A673 (cell line): ENCODE results near the gene ABCC9. TPM values are rescaled to one million over a fixed set of nuclear protein-coding genes. Genes with fewer than 3 reads are reported as not detected.

ENCODE experiments used
- BruUV-seq: library from RNA; stranded (reverse); fragments of 400-500 nt; replicated peaks from 2 replicates; lab custom pipeline; 2021; lab: Mats Ljungman, UMichigan
- CTCF ChIA-PET: fragments of 300-600 bp; sonication (Branson Sonifier 250); formaldehyde crosslinking; loops from one replicate; lab custom pipeline; 2022; ENCODE audit warnings: antibody characterized with exemption; lab: Charles Lee
- POLR2A ChIA-PET: fragments of 300-600 bp; sonication (Branson Sonifier 250); formaldehyde crosslinking; loops from one replicate; lab custom pipeline; 2022; ENCODE audit warnings: antibody characterized with exemption; ENCODE audit not compliant: low non-redundant PET; lab: Charles Lee
- DNase-seq: peaks from one replicate; pipeline ENCODE4 v3.0.0-alpha.2; 2015; ENCODE audit warnings: low spot score
- H3K27ac ChIP-seq: fragments of 200-600 bp; sonication (generic); 2 replicates; pipeline ENCODE4 v1.5.1; 2016; ENCODE audit warnings: mixed run types, low read depth, mild to moderate bottlenecking, mixed read lengths, antibody characterized with exemption, low read length; ENCODE audit not compliant: poor library complexity, severe bottlenecking
- H3K27me3 ChIP-seq: fragments of 200-600 bp; sonication (generic); replicated peaks from 2 replicates; pipeline ENCODE4 v1.6.1; 2017; ENCODE audit warnings: mixed run types, low read depth, mild to moderate bottlenecking, mixed read lengths, antibody characterized with exemption, low read length; ENCODE audit not compliant: insufficient read depth, poor library complexity
- H3K36me3 ChIP-seq: fragments of 200-600 bp; sonication (generic); 2 replicates; pipeline ENCODE4 v1.6.1; 2016; ENCODE audit warnings: mixed run types, mild to moderate bottlenecking, mixed read lengths, antibody characterized with exemption, low read length; ENCODE audit not compliant: insufficient read depth, poor library complexity, severe bottlenecking
- H3K4me1 ChIP-seq: fragments of 200-600 bp; sonication (generic); 2 replicates; pipeline ENCODE4 v1.6.1; 2017; ENCODE audit warnings: mixed run types, mild to moderate bottlenecking, mixed read lengths, antibody characterized with exemption, low read length; ENCODE audit not compliant: insufficient read depth, poor library complexity, severe bottlenecking
- H3K4me3 ChIP-seq: fragments of 200-600 bp; sonication (generic); 2 replicates; pipeline ENCODE4 v1.5.1; 2016; ENCODE audit warnings: low read depth, mixed run types, mild to moderate bottlenecking, mixed read lengths, low read length; ENCODE audit not compliant: poor library complexity, severe bottlenecking
- H3K9me3 ChIP-seq: fragments of 200-600 bp; sonication (generic); 2 replicates; pipeline ENCODE4 v1.6.1; 2016; ENCODE audit warnings: mixed run types, low read depth, mild to moderate bottlenecking, mixed read lengths, antibody characterized with exemption, low read length; ENCODE audit not compliant: poor library complexity, severe bottlenecking
- EZH2 ChIP-seq: fragments of 200-600 bp; sonication (generic); IDR thresholded peaks from 2 replicates; pipeline ENCODE4 v1.6.1; 2017; ENCODE audit warnings: borderline replicate concordance, low read depth, mild to moderate bottlenecking, mixed read lengths, antibody characterized with exemption, low read length; ENCODE audit not compliant: poor library complexity, severe bottlenecking
- intact Hi-C: fragments of 100-400 bp; cut with micrococcal nuclease; formaldehyde crosslinking; loops from one replicate; pipeline ENCODE4 v1.10.0; 2022; ENCODE audit not compliant: unreplicated experiment
- total RNA-seq: library from RNA; stranded (reverse); gene quantifications from 2 replicates; pipeline ENCODE4 v1.2.3, GENCODE V29; 2021
- TF ChIP-seq, protein P1 (sequence below): fragments of 300-800, 200-600 bp; sonication (generic); conservative IDR thresholded peaks from 2 replicates; pipeline ENCODE4 v1.5.1; 2017; ENCODE audit warnings: low read depth, mild to moderate bottlenecking, antibody characterized with exemption, low read length, moderate library complexity, mixed read lengths

The ABCC9 gene
- total RNA-seq, 1 experiment from 2014 or later = not detected

DNA sequence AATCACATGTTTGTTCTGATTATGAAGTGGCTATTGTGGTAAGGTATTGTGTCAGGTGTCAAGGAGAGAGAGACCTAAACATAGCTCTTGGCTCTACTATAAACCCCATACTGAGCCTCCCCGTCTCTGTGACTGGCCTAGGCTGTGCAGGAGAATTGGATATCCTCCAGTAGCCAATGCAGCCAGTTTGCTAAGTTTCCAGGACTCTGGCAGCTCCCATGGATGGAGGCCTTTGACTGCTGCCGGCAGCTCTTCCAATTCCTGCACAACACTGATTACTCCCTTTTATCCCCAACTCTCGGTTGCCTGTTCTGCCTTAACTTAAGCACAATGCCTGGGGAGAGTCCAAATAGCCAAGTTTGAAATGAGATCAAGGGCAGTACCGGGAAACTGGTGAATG lies 59.3 kb downstream of the ABCC9 start:
- peaks cover 16% of the 10 kb centered on the region for H3K27me3 ChIP-seq
- TF ChIP-seq EZH2 = no peak
- TF ChIP-seq, protein P1, sequence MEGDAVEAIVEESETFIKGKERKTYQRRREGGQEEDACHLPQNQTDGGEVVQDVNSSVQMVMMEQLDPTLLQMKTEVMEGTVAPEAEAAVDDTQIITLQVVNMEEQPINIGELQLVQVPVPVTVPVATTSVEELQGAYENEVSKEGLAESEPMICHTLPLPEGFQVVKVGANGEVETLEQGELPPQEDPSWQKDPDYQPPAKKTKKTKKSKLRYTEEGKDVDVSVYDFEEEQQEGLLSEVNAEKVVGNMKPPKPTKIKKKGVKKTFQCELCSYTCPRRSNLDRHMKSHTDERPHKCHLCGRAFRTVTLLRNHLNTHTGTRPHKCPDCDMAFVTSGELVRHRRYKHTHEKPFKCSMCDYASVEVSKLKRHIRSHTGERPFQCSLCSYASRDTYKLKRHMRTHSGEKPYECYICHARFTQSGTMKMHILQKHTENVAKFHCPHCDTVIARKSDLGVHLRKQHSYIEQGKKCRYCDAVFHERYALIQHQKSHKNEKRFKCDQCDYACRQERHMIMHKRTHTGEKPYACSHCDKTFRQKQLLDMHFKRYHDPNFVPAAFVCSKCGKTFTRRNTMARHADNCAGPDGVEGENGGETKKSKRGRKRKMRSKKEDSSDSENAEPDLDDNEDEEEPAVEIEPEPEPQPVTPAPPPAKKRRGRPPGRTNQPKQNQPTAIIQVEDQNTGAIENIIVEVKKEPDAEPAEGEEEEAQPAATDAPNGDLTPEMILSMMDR = no peak
- no peaks in the 10 kb centered on the region for H3K9me3 ChIP-seq
- H3K4me1 ChIP-seq = no peaks in the 10 kb centered on the region
- ChIA-PET CTCF (no interaction called here), POLR2A (interaction anchor here (0.7 kb wide), 1 partner anchor 164 kb away, joined by 3 read pairs; no protein-coding TSS in a partner anchor)
- no TSS peak for BruUV-seq
- H3K36me3 ChIP-seq = no peaks in the 10 kb centered on the region
- no peak overlapping the region for H3K4me3 ChIP-seq
- intact Hi-C loops = no loop called here
- no peak overlapping the region for H3K27ac ChIP-seq
- DNase-seq = no peak

DNA sequence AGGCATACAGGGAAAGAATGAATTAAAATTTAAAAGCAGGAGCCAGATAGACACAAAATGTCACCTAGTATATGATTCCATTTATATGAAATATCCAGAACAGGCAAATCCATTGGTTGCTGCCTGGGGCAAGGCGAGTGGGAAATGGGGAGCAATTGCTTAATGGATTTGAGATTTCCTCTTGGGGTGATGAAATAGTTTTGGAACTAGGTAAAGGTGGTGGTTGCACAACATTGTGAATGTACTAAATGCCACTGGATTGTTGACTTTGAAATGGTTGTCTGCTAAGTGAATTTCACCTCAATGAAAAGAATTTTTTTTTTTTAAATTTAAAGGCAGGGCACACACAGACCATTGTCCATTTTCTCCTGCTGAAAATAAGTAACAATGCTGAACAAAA lies 61.9 kb downstream of the ABCC9 start:
- CTCF ChIA-PET = no interaction called here

DNA sequence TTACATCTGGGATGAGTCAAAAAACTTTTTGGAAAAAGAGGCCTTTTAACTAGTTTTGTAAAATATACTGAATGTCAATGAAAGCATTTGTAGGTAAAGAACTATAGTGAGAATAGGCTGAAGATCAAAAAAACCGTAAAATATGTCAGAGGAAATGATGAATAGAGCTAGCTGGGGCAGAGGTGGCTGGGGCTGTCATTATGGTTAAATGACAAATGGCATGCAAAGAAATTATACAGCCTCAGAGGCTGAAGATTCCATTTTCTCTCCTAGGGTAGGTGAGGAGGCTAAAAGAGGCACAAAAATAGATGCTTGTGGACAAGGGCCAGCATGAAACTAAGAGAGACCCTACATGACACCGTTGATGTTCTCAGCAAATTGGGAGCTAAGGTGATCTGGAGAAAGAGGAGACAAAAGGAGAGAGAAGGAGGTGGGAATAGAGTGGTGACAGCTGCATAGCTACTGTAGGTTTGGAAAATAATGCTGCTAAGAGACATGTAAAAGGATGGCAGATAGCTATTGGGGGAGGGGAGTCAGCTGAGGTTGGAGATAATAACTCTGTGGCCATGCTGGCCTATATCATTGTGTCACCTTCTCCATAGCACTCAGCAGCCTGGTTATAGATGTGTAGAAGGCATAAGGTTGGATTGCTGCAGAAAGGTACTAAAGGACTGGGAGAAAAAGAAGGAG lies 63.8 kb downstream of the ABCC9 start:
- intact Hi-C loops = no loop called here
- ChIA-PET CTCF (no interaction called here), POLR2A (no interaction called here)
- H3K27me3 ChIP-seq = peaks cover 10% of the 10 kb centered on the region
- DNase-seq = no peak
- no peak overlapping the region for H3K27ac ChIP-seq
- peaks cover 8% of the 10 kb centered on the region for H3K9me3 ChIP-seq
- H3K4me3 ChIP-seq = no peak overlapping the region
- no peaks in the 10 kb centered on the region for H3K36me3 ChIP-seq
- no TSS peak for BruUV-seq
- no peaks in the 10 kb centered on the region for H3K4me1 ChIP-seq
- TF ChIP-seq, protein P1 = no peak
- TF ChIP-seq EZH2 = no peak

More for the DNA sequence above, 61.9 kb downstream of the ABCC9 start:
- Histone ChIP-seq H3K9me3 (no peaks in the 10 kb centered on the region), H3K4me3 (no peak overlapping the region), H3K27me3 (peaks cover 16% of the 10 kb centered on the region), H3K4me1 (no peaks in the 10 kb centered on the region), H3K27ac (no peak overlapping the region), H3K36me3 (no peaks in the 10 kb centered on the region)
- BruUV-seq = no TSS peak
- POLR2A ChIA-PET = no interaction called here
- intact Hi-C loops = no loop called here
- DNase-seq = no peak
- TF ChIP-seq, protein P1 = no peak
- no peak for TF ChIP-seq EZH2
